Coronary artery (tissue), 2 donors: Measurements from ENCODE around the gene SERPINA12.

Source experiments
- DNase-seq: peaks from one replicate; pipeline ENCODE4 v3.0.0-alpha.2; 2017; ENCODE audit warnings: low spot score
- H3K27ac ChIP-seq, 2 donors: fragments of 200-600 bp; sonication (generic); one replicate each; pipeline ENCODE4 v1.5.1; 2016 to 2019
- H3K4me3 ChIP-seq: fragments of 200-600 bp; sonication (generic); 2 replicates; pipeline ENCODE4 v1.5.1; 2016; ENCODE audit warnings: mild to moderate bottlenecking, moderate library complexity
- CTCF ChIP-seq: fragments of 200-600 bp; sonication (generic); IDR thresholded peaks from one replicate; pipeline ENCODE4 v1.5.1; 2019; ENCODE audit warnings: antibody characterized with exemption

SERPINA12 gene

GRCh38 chr14:94458096-94458495 is 51.2 kb downstream of the SERPINA12 start:
- Histone ChIP-seq H3K27ac (no peak overlapping the region), H3K4me3 (no peak overlapping the region)
- no peak for DNase-seq
- no peak for TF ChIP-seq CTCF

GRCh38 chr14:94455928-94456327 is 53.3 kb downstream of the SERPINA12 start:
- DNase-seq, result no peak
- H3K4me3 ChIP-seq, result no peak overlapping the region
- TF ChIP-seq CTCF, result no peak
- no peak overlapping the region for H3K27ac ChIP-seq

- DNase-seq, result no peak
- H3K4me3 ChIP-seq, result no peak overlapping the region
- TF ChIP-seq CTCF, result no peak
- no peak overlapping the region for H3K27ac ChIP-seq
Measured at GRCh38 chr14:94451826-94452225, 57.4 kb downstream of the SERPINA12 start.

GRCh38 chr14:94451091-94451771 is 58.0 kb downstream of the SERPINA12 start:
- DNase-seq, result no peak
- no peak for TF ChIP-seq CTCF
- no peak overlapping the region for H3K27ac ChIP-seq
- H3K4me3 ChIP-seq, result no peak overlapping the region

- H3K4me3 ChIP-seq, result no peak overlapping the region
- no peak overlapping the region for H3K27ac ChIP-seq
- no peak for DNase-seq
Measured at GRCh38 chr14:94450722-94451090, 58.6 kb downstream of the SERPINA12 start.

GRCh38 chr14:94449930-94450329 is 59.3 kb downstream of the SERPINA12 start:
- H3K27ac ChIP-seq, result no peak overlapping the region
- no peak overlapping the region for H3K4me3 ChIP-seq
- DNase-seq, result no peak
- TF ChIP-seq CTCF, result no peak

More at GRCh38 chr14:94450722-94451090, 58.6 kb downstream of the SERPINA12 start:
- no peak for TF ChIP-seq CTCF

GRCh38 chr14:94448071-94448808 is 61.0 kb downstream of the SERPINA12 start:
- no peak for DNase-seq
- H3K27ac ChIP-seq, result no peak overlapping the region
- no peak for TF ChIP-seq CTCF
- no peak overlapping the region for H3K4me3 ChIP-seq
